NCI-H1417 (cell line): Measurements from ENCODE around the gene PCDH11Y.
"Not testable (repeated sequence)": the region's sequence is repeated elsewhere in the genome, so short reads cannot be mapped to it uniquely, and the experiment has no call there.

Experiments used
- DNase-seq, 3 experiments: peaks; one replicate each; lab custom pipeline; 2025; lab: John Stamatoyannopoulos, UW

The PCDH11Y gene, protein sequence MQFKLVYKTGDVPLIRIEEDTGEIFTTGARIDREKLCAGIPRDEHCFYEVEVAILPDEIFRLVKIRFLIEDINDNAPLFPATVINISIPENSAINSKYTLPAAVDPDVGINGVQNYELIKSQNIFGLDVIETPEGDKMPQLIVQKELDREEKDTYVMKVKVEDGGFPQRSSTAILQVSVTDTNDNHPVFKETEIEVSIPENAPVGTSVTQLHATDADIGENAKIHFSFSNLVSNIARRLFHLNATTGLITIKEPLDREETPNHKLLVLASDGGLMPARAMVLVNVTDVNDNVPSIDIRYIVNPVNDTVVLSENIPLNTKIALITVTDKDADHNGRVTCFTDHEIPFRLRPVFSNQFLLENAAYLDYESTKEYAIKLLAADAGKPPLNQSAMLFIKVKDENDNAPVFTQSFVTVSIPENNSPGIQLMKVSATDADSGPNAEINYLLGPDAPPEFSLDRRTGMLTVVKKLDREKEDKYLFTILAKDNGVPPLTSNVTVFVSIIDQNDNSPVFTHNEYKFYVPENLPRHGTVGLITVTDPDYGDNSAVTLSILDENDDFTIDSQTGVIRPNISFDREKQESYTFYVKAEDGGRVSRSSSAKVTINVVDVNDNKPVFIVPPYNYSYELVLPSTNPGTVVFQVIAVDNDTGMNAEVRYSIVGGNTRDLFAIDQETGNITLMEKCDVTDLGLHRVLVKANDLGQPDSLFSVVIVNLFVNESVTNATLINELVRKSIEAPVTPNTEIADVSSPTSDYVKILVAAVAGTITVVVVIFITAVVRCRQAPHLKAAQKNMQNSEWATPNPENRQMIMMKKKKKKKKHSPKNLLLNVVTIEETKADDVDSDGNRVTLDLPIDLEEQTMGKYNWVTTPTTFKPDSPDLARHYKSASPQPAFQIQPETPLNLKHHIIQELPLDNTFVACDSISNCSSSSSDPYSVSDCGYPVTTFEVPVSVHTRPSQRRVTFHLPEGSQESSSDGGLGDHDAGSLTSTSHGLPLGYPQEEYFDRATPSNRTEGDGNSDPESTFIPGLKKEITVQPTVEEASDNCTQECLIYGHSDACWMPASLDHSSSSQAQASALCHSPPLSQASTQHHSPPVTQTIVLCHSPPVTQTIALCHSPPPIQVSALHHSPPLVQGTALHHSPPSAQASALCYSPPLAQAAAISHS (N-terminal part only)

DNA sequence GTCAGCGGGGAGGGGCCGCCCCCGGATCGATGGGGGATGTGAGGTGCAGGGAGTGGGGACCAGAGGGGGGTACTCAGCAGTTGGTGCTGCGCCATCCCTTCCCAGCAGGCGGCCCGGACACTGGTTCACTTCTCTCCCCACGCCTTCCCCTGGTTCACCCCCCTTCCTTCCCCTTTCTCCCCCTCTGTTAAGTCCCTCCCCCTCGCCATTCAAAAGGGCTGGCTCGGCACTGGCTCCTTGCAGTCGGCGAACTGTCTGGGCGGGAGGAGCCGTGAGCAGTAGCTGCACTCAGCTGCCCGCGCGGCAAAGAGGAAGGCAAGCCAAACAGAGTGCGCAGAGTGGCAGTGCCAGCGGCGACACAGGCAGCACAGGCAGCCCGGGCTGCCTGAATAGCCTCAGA lies at the start of gene PCDH11Y:
Gene PCDH11Y (plus strand): TSS at position 240 of the 400 bp plus-strand sequence. CDS start 56,804 bp downstream, outside the sequence.
- not testable (repeated sequence) for DNase-seq

DNA sequence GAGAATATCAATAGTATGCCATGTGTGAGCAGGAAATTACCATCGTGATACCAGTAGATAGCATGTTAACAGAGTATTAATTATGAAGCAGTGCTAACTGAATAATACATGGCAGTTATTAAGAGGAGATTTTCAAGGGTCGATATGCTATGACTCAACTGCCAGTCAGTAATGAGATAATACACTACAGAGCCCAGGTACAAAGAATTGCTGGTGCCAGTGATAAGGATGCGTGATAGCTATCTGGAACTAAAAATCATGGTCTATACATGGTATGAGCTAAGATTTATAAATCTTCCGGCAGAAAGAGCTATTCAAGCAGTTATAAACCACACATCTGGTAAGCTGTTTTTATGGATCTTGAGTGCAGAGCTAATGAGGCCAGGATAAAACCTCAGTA lies 32.2 kb upstream of the PCDH11Y start:
- not testable (repeated sequence) for DNase-seq

DNA sequence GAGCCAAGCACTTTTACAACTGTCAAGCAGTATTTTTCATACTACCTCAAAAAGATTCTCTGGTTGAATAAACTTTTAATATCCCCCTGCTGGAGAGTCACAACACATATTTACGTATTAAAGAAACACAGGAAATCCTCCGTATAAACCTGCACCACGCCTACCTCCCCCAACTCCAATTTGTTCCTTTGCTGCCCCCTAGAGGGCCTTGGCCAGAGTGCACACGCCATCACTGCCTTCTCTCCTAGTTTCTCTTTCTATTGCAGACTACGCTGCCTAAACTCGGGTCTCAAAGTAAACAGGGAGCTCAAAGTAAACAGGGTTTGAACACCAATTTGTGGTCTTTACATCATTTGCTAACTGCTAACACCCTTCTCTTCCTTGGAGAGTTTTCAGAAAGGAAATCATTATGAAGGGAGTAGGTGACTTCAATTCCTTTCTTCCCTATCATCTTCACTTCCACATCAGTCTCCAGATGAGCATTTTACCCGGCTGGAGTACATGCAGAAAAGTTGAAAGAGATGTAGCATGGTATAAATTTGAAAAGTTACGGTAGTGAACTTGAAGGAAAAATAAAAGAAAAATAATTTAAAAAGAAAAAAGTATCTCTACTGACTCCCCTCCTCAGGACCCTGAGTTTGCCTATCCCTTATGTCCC lies 8.2 kb upstream of the PCDH11Y start:
- DNase-seq: not testable (repeated sequence)

DNA sequence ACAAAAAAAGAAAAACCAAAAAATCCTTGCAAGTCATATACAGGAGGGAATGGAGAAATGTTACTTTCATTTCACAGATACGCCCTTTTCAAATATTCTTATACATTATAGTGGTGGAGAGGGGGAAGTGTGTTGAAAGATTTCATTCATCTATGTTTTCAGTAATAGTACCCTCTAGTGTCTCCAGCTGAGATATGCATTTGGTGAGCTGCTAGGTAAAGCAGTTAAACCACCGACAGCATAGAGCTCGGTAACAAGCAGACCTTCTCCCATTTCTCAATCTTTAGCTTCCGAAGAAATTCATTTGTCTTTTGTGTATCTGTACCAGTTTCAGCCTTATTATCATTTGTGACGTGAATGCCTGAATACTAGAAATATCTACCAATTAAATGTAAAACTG lies 5.2 kb upstream of the PCDH11Y start:
- DNase-seq: not testable (repeated sequence)

DNA sequence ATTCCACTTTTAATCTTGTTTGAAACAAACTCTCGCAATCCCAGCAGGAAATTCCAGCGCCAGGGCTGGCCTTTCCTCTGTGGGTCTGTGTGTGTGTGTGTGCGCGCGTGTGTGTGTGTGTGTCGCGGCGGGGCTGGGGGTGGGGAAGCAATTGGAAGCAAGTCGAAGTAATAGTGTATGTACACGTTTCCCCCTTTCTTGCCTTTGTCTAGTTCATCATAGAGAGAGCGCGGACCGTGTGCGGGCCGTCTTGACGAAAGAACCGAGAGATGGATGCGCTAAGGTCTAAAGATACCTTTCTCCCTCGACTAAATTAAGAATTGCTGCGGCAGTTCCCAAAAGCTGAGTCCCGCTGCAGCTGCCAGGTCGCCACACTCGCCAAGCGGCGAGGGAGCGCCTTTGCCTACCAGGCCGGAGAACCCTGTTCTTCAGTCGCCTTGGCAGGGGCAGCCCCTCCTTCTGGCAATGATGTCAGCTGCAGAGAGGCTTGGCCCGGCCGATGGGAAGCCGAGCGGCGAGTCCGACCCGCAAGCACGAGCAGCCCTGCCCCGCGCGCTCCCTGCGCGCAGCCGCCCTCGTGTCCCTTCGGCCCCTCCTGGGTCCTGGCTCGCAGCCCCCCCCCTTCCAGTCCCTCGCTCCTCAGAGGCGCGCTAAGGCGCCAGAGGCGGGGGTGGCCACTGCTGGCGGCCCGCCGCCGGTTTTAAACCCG lies 2.5 kb downstream of the PCDH11Y start:
- not testable (repeated sequence) for DNase-seq

DNA sequence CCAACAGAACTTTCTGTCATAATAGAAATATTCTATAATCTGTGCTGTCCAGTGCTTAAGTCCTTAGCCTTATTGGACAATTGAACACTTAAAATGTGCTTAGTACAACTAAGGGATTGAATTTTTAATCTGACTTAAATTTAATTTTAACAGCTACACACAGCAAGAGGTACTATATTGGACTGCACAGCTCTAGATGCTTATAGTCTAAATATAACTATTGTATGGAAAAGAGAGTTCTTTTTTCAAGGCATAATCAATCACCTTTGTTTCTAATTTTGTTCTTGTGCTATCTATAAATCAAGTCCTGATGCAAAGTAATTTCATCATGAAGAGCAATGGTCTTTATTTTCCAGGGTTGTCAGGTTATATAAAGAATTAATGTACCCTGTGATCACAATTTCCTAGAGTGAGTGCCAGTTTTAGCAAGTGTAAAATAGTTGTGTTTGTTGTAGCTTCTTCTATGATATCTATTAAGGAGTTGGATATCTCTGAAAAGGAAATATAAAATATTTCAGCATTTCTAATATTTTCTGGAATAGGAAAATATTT lies 39.0 kb downstream of the PCDH11Y start:
- DNase-seq: not testable (repeated sequence)

DNA sequence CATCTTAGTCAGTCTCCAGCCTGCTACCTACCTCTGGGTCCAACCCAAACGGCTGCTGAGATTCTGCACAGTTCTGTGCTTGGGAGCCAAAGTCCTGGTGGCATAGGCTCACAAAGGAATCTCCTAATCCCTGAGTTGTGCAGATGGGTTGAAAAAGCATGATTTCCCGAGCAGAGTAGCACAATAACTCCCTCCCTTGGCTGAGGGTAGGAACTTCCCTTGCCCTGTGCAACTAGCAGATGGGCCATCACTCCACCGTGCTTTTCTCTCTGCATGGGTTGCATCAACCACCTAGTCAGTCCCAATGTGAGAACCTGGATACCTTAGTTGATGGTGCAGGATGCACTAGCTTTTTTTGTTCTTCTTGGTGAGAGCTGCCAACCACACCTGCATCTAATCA lies 82.9 kb downstream of the PCDH11Y start:
- not testable (repeated sequence) for DNase-seq

DNA sequence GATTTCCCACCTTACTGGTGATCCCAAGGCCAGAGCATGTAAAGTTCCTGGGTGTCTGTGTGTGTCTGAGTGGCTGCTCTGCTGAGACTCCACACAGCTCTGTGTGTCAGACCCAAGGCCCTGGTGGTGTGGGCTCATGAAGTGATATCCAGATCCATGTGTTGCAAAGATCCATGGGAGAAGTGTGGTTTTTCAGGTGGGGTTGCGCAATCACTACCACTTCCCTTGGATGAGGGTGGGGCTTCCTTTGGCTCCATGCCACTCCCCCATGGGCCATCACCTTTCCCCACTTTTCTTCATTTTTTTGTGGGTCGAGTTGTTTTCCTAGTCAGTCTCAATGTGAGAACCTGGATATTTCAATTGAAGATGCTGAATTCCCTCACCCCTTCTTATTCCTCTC lies 182.9 kb downstream of the PCDH11Y start:
- DNase-seq: not testable (repeated sequence)

DNA sequence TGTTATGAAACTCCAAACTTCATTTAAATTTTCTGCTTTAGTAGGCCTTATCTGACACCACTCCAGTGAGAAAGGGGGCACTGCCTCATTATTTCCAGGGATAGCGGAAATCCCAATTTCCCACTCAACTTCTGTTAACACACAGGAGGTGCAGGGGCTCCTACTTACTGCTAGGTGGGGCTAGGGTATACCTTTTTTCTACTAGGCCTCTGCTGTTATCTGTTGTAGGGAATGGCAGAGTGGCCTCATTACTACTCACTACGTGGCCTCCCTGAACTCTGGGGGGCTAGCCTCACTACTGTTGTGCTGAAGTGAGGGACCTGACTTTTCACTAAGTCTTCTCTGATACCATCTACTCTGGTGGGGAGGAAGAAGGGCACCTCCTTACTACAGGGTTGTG lies 215.0 kb downstream of the PCDH11Y start:
- not testable (repeated sequence) for DNase-seq

DNA sequence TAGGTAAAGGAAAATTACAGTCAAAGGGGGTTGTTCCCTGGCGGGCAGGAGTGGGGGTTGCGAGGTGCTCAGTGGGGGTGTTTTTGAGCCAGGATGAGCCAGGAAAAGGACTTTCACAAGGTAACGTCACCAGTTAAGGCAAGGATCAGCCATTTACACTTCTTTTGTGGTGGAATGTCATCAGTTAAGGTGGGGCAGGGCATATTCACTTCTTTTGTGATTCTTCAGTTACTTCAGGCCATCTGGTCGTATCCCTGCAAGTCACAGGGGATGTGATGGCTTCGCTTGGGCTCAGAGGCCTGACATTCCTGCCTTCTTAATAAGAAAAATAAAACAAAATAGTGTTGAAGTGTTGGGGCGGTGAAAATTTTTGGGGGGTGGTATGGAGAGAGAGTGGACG lies 324.8 kb downstream of the PCDH11Y start:
- DNase-seq: not testable (repeated sequence)

DNA sequence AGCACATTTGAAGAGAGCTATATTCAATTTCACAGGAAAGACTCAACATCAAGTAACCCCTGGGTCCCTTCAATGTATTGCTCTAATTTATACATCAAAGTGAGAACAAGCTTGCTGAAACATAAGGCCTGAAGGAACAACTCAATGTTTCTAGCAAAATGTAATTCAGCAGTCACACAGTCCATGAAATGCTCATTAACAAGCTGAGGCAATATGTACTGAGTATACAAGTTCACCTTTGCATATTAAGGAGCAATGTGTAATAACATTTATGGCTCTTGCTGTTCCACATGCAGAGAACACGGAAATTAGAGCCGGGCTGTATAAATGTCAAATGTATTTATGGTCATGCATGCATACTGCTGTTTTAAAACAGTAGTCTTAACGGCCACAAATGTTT lies 342.1 kb downstream of the PCDH11Y start:
- not testable (repeated sequence) for DNase-seq

DNA sequence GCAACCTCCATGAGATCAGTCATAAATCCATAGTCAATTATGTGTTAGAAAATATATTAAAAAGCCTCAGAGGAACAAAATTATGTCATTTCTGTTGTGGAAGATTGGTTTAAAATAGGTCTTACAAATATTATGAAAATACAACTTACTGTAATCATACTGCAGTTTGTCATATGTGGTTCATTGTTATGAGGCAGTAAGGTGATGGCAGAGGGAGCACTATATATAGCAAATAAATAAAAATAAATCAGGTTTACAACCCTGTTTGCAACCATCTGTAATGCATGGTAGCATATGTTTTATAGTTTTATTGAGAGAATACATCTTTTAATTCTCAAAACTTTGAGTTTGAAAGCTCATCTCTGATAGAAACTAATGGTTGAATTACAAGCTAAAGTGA lies 543.6 kb downstream of the PCDH11Y start:
- not testable (repeated sequence) for DNase-seq

DNA sequence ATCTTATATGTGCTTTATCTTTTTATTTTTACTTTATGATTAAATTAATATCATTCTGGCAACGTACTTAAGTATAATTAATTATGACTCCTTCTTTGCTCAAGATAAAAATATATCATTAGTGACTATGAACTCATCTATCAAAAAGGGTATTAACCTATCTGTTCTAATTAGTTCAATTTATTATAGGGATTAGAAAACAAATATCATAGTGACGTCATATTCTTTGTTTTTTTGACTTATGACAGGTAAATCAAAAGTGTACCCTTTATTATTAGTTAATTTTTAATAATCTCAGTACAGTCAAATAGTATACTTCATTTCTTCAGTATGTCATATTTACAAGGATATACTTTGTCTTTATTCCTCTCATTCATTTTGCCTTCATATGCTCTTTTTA lies 638.5 kb downstream of the PCDH11Y start:
- DNase-seq: not testable (repeated sequence)

DNA sequence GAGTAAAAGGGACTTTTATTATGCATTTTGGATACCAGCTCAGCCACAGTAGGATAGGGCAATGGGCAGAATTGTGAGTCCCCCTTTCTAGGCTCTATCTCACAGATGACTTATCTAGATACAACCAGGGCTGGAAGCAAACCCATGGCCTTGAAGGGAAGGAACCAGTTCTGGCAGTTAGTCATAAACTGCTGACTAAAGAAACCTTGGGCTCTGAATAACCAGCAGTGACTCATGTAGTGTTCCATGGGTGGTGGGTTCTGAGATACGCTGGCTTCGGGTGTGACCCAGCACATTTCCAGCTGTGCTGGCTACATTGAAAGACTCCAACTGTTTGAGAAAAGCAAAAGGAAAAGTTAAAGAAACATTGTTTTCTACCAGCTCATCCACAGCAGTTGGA lies 679.2 kb downstream of the PCDH11Y start:
- DNase-seq: not testable (repeated sequence)

DNA sequence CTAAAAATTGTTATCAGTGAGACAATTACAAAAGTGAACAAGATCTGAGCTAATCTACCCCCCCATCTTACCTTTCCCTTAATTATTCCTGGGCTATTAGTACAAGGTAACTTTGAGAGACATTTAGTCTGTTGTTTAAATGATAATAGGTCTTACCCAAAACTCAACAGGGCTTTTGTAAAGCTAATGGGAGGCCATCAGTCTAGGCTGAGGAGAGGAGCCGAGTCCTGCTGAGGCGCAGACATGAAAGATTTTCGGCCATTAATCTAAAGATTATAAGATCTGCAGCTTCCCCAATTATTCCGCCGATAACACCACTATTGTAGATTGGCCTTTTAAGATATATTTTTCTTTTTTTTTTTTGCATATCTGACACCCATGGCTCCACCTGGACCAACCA lies 708.6 kb downstream of the PCDH11Y start:
- not testable (repeated sequence) for DNase-seq

DNA sequence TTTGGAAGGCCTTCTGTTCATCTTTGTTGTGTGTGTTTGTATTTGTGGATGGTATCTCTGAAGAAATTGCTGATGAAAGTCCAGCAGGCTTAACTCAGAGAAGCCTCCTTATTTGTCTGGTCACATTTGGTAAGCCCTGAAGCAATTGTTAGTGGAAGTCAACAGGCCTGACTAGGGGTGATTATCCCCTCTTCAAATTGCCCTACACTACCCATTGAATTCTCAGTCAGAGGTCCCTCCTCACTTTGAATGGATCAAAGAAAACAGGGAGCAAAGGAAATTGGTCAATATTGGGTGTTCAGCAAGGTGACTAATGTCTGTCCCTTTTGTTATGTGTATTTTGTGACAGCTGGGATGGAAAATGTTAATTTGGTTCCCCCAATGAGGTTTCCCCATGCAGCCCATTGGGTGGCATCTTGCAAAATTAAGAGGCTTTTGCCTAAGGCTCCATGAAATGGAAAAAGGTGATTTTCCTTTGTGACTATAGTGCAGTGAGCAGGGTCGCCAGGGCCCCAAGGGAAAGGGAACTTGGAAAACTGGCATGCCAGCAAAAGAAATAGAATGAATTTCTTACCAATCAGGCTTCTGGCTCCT lies 709.8 kb downstream of the PCDH11Y start:
- not testable (repeated sequence) for DNase-seq

DNA sequence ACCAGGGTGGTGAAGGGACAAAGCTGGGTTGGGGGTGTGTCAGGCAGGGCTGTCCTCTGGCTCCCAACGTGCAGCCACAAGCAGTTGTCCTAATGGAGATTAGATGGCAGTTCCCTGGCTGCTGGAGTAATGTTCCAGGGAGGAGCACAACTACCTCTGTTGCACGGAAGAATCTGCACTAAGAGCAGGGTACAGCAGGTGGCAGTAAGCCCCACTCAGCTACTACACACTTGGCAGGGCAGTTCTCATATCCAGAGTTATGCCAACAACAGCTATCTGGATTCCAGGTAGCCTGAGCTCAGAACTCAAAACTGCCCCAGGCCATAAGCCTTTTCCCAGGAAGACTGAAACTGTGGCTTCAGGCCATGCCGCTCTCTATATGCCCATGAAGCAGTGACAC lies 761.3 kb downstream of the PCDH11Y start:
- DNase-seq: not testable (repeated sequence)

DNA sequence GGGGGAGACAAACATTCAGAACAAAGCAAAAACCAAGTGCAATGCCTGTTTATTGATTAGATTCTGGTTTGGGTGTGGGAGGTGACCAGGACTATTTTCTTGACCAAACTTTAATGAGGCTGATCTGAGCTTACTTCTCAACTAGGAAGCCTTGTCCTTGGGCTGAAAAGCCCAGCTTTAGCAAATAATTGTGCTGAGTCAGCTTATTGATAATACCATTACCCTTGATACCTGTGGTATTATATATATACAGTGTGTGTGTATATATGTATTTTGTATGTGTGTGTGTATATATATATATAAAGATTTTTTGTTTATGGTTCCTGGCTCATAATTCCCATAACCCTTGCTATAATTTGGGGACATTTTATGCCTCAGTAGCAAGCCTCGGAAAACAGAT lies 776.4 kb downstream of the PCDH11Y start:
- DNase-seq: not testable (repeated sequence)
